Activated CD4-positive, alpha-beta T cell treated with anti-CD3 and anti-CD28 coated beads, Interleukin-2, amount 10 ng/mL, durations not matched to agents 7 days and 5 days (primary cell): ENCODE results near the gene ANKRD39. TPM values are rescaled to one million over a fixed set of nuclear protein-coding genes. Genes with fewer than 3 reads are reported as not detected.

Experiments
- CTCF ChIA-PET: fragments of 350-600 bp; sonication (Branson Sonifier 250); formaldehyde crosslinking; loops from one replicate; lab custom pipeline; 2021; ENCODE audit warnings: antibody characterized with exemption; lab: Charles Lee
- POLR2A ChIA-PET: fragments of 350-600 bp; sonication (Branson Sonifier 250); formaldehyde crosslinking; loops from one replicate; lab custom pipeline; 2021; ENCODE audit warnings: antibody characterized with exemption; lab: Charles Lee
- DNase-seq: peaks from one replicate; pipeline ENCODE4 v3.0.0-alpha.2; 2020
- H3K27ac Mint-ChIP-seq: one replicate; pipeline ENCODE4 v1.8.0; 2021; ENCODE audit warnings: mild to moderate bottlenecking, moderate library complexity, mixed read lengths
- H3K27me3 Mint-ChIP-seq: one replicate; pipeline ENCODE4 v1.8.0; 2021; ENCODE audit warnings: mixed read lengths
- H3K36me3 Mint-ChIP-seq: one replicate; pipeline ENCODE4 v1.8.0; 2021; ENCODE audit warnings: low read depth, mixed read lengths
- H3K4me1 Mint-ChIP-seq: one replicate; pipeline ENCODE4 v1.8.0; 2021; ENCODE audit warnings: mixed read lengths
- H3K4me3 Mint-ChIP-seq: one replicate; pipeline ENCODE4 v1.8.0; 2021; ENCODE audit warnings: mild to moderate bottlenecking, moderate library complexity, mixed read lengths
- H3K9me3 Mint-ChIP-seq: one replicate; pipeline ENCODE4 v1.8.0; 2021; ENCODE audit warnings: mixed read lengths
- total RNA-seq, 2 experiments: library from RNA; stranded (reverse); gene quantifications; one replicate each; pipeline ENCODE4 v1.2.3, GENCODE V29; 2021

ANKRD39 gene
- total RNA-seq, 2 experiments from 2014 or later, result 32.8 to 35.8 TPM

DNA sequence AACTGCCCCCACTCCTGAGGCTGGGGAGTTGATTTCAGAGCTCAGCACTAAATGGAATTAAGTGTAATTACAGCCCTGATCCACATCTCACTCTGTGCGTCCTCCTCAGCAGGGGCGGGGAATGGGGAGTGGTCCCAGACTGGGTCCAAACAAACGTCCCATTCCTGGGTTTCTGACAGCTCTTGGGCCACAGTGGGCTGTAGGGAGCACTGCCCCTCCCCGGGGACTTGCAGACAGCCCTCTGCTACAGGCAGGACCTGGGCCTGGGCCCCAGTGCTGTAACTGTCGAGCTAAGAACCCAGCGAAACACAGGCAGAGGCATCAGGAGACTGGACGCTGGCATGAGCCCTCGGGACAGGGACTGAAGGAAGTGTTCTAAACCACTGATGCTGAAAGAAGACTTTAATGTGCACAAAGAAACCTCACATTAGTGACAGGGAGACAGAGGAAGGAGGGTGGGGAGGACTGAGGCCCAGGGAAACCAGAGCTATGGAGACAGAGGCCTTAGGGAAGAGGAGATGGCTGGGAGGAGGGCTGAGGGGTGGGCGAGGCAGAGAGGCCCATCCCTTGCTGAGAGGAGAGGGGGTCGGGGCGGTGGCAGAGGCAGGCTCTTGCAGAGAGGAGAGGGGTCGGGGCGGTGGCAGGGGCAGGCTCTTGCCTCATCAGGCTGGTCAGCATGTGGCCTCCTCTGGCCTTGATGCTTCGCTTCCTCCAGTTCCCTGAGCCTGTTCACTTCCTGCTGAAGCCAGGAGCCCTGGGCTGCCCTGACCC lies 17.9 kb upstream of the ANKRD39 start:
- ChIA-PET CTCF (interaction anchor here (1.7 to 1.8 kb wide), 2 partner anchors 16 to 18 kb away, joined by 5 read pairs; partner anchors contain the start of gene ANKRD39), POLR2A (no interaction called here)
- Mint-ChIP-seq H3K27me3 (peaks cover 11% of the 10 kb centered on the region), H3K36me3 (no peaks in the 10 kb centered on the region), H3K27ac (no peak overlapping the region), H3K4me3 (no peak overlapping the region), H3K4me1 (peaks cover 15% of the 10 kb centered on the region), H3K9me3 (no peaks in the 10 kb centered on the region)
- no peak for DNase-seq

- peaks cover 13% of the 10 kb centered on the region for H3K27me3 Mint-ChIP-seq
- peaks cover 20% of the 10 kb centered on the region for H3K4me1 Mint-ChIP-seq
- no peaks in the 10 kb centered on the region for H3K9me3 Mint-ChIP-seq
- no peak for DNase-seq
- no peak overlapping the region for H3K4me3 Mint-ChIP-seq
- peak overlapping the region; percentile 75 for H3K27ac Mint-ChIP-seq
- CTCF ChIA-PET, result interaction anchor here (0.6 to 2.3 kb wide), 8 partner anchors 13 to 241 kb away, joined by 3 to 7 read pairs (median 4); partner anchors contain the start of gene ANKRD39
- H3K36me3 Mint-ChIP-seq, result peaks cover 2% of the 10 kb centered on the region
- POLR2A ChIA-PET, result no interaction called here
Observed at GRCh38 chr2:96874198-96874831, 16.5 kb upstream of the ANKRD39 start.

DNA sequence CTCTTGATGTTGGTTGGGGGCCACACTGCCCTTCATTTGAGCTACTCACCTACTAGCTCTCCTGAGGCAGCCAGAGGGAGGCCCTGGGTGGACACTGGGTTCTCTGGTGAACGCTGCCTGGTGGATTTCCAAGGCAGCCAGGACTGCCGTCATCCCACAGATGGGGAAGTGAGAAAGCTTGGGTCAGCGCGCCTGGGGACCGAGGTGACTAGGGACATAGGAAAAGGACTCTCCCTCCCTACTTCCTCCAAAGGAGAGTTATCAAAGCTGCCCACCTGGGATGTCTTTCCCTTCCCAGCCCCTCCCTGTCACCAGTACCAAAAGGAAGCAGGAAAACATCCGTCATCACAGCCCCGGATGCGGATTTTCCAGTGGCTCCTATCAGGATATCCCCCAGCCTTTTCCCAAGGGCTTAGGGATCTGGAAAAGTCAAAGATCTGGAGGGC lies 15.9 kb upstream of the ANKRD39 start:
- CTCF ChIA-PET, result interaction anchor here (0.8 to 2.3 kb wide), 3 partner anchors 16 to 80 kb away, joined by 4 to 7 read pairs (median 5); partner anchors contain the start of gene ANKRD39
- H3K4me1 Mint-ChIP-seq, result peaks cover 20% of the 10 kb centered on the region
- H3K27me3 Mint-ChIP-seq, result peaks cover 13% of the 10 kb centered on the region
- DNase-seq, result no peak
- H3K4me3 Mint-ChIP-seq, result no peak overlapping the region
- peaks cover 2% of the 10 kb centered on the region for H3K36me3 Mint-ChIP-seq
- no peak overlapping the region for H3K27ac Mint-ChIP-seq
- POLR2A ChIA-PET, result no interaction called here
- no peaks in the 10 kb centered on the region for H3K9me3 Mint-ChIP-seq

- peaks cover 13% of the 10 kb centered on the region for H3K27me3 Mint-ChIP-seq
- ChIA-PET POLR2A (no interaction called here), CTCF (interaction anchor here (0.8 to 2.3 kb wide), 5 partner anchors 15 to 81 kb away, joined by 4 to 15 read pairs (median 5); partner anchors contain the start of gene ANKRD39)
- peaks cover 2% of the 10 kb centered on the region for H3K36me3 Mint-ChIP-seq
- no peak overlapping the region for H3K4me3 Mint-ChIP-seq
- H3K27ac Mint-ChIP-seq, result no peak overlapping the region
- no peaks in the 10 kb centered on the region for H3K9me3 Mint-ChIP-seq
- peaks cover 25% of the 10 kb centered on the region for H3K4me1 Mint-ChIP-seq
- no peak for DNase-seq
Observed at GRCh38 chr2:96872591-96873349, 15.0 kb upstream of the ANKRD39 start.

- Mint-ChIP-seq H3K27me3 (peaks cover 13% of the 10 kb centered on the region), H3K36me3 (peaks cover 11% of the 10 kb centered on the region), H3K27ac (peak overlapping the region; percentile 90), H3K9me3 (no peaks in the 10 kb centered on the region), H3K4me1 (peaks cover 41% of the 10 kb centered on the region), H3K4me3 (peak overlapping the region; percentile 81)
- CTCF ChIA-PET, result interaction anchor here (0.6 to 2.2 kb wide), 5 partner anchors 13 to 1792 kb away, joined by 3 to 15 read pairs (median 4); partner anchors contain the start of gene ANKRD39
- DNase-seq, result peak; percentile 72
- POLR2A ChIA-PET, result no interaction called here
Observed at GRCh38 chr2:96870626-96871255, 12.9 kb upstream of the ANKRD39 start.

DNA sequence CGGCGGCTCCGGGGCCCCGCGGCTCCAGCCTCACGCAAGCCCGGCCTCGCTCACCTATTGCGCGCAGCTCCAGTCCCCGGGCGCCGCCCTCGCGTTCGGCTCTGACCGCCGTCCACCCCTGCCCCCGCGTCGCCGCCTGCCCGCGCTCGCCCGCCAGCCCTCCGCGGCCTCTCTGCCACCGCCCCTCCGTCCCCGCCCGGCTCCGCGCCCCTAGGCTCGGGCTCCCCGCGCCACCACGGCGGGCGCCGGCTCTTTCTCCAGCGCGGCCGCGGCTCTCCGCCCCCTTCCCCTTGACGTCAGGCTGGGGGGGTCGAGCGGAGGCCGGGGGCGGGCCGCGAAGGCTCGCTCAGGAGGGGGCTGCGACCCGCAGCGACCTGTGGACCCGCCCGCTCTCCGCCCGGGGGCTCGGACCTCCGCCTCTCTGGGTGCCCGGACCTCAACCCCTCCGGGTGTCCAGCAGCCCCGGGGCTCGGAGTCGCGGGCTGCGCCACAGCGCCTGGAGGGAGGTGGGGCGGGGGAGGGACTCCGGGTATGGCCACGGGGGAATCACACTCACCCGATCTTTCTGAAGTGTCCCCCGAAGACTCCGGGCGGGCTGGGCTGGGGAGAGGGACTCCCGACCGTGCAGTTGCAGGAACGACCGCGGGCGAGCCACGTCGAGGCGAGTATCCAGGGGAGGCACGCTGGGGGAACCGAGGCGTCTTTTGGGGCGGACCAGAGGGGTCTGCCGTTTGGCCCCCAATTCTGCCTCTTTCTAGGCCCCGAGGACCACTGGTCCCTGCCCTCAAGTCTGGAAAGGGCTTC lies 12.2 kb upstream of the ANKRD39 start, which contains the start of gene SEMA4C:
Gene SEMA4C, minus strand, starts transcription at position 259 of the 804 bp plus-strand sequence. CDS start 2,194 bp downstream, outside the sequence.
- CTCF ChIA-PET, result interaction anchor here (2.1 to 4.4 kb wide), 2 partner anchors 12 to 13 kb away, joined by 15 to 39 read pairs; partner anchors contain the start of gene ANKRD39
- Mint-ChIP-seq H3K36me3 (peaks cover 14% of the 10 kb centered on the region), H3K27me3 (peaks cover 13% of the 10 kb centered on the region), H3K9me3 (no peaks in the 10 kb centered on the region), H3K27ac (peak within 1 kb of the TSS; percentile 90), H3K4me3 (peak within 1 kb of the TSS; percentile 81), H3K4me1 (peaks cover 45% of the 10 kb centered on the region)
- peak; percentile 60 for DNase-seq
- POLR2A ChIA-PET, result no interaction called here

DNA sequence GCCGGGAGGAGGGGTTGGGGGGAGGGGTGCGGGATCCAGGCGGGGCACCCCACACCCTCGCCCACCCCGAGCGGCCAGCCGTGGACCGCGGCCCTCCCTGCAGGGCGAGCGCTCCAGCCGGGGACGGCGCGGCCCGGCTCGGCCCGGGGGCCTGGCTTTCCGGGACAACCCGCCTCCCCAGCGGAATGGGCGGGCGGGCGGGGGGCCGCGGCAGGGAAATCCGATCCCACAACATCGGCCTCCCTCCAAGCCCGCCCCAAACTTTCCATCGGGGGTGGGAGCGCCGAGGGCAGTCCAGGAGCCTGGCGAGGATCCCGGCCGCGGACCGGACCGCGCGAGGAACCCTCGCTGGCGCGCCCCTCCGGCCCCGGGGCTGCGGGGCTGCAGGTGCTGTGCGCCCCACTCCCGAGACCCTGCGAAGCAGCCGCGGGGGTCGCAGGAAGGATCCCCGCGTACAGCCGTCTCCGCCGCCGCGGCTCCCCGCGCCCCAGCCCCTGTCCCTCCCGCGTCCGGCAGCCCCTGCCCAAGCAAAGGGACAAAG lies 11.5 kb upstream of the ANKRD39 start:
- H3K4me3 Mint-ChIP-seq, result peak overlapping the region; percentile 69
- no peak overlapping the region for H3K27ac Mint-ChIP-seq
- ChIA-PET POLR2A (no interaction called here), CTCF (interaction anchor here (1.0 to 4.4 kb wide), 4 partner anchors 9 to 22 kb away, joined by 3 to 39 read pairs (median 7); partner anchors contain the start of gene ANKRD39)
- peaks cover 16% of the 10 kb centered on the region for H3K36me3 Mint-ChIP-seq
- peaks cover 43% of the 10 kb centered on the region for H3K4me1 Mint-ChIP-seq
- DNase-seq, result no peak
- no peaks in the 10 kb centered on the region for H3K9me3 Mint-ChIP-seq
- peaks cover 13% of the 10 kb centered on the region for H3K27me3 Mint-ChIP-seq

DNA sequence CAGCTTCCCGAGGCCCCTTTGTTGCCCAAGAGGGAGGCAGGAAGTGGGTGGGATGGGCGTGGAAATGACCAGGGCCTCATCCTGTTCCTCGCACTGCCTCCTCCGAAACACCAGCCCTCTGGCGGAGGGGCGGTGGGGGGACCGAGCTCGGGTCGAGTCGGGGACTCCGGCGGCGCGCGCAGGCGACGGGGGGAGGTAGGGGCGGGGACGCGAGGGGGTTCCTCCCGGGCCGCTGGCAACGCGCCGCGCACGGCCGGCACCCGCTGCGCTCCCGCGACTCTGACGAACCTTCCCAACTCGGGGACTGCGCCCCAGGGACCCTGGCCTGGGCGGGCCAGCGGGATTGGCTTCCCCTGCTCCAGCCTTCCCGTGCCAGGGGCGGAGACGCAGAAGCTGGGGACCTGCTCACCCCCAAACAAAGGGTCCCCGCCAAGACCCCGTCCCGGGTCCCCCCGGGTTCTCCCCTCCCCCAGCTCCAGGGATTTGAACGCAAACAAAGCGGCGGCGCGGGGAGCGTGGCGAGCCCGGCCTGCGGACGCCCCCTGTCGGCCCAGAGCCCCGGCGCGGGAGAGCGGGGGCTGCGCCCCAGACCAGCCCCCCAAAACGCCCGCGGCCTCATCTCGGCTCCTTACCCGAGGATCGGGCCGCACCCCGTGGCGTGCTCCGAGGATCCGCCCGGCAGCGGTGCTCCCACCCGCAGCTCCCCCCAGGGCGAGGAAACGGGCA lies 10.9 kb upstream of the ANKRD39 start:
- peaks cover 38% of the 10 kb centered on the region for H3K4me1 Mint-ChIP-seq

DNA sequence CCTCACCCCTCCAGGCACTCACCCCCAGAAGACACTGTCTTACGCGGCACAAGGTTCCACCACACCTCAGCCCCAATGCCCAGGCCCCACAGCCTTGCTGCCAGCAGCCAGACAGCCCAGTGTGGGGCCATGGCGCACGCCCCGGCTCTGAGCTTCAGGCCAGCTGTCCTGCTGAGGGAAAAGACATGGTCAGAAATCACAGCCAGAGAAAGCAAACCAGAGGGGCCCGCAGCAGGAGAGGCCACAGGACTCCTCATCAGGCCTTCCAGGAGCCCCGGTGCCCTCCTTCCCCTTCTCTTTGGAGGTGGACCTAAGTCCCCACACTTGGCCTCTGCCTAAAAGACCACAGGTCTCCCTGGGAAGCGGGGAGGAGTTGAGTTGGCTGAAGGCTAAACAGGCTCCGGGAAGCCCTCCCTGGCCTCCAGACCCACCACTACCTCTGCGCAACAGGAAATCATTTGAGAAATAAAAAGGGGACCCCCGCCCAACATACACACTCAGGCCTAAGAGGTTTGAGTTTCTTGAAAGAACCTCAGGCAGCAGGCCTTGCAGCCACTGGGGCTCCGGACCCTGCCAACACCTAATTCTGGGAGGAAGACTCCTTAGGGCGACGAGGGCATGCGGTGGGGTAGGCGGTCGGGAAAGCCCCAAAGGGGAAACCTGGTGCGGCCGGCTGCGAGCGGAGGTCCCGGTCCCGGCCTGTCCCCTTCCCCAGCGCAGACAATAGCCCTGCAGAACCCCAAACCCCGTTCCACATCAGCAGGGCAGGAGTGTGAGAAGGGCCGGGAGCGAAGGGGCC lies 10.1 kb upstream of the ANKRD39 start:
- H3K27ac Mint-ChIP-seq, result peak overlapping the region; percentile 85
- H3K4me3 Mint-ChIP-seq, result peak overlapping the region; percentile 79
- CTCF ChIA-PET, result interaction anchor here (0.6 to 4.4 kb wide), 14 partner anchors 8 to 101 kb away, joined by 3 to 39 read pairs (median 3); partner anchors contain the start of gene ANKRD39
- peaks cover 10% of the 10 kb centered on the region for H3K27me3 Mint-ChIP-seq
- peaks cover 43% of the 10 kb centered on the region for H3K4me1 Mint-ChIP-seq
- DNase-seq, result no peak
- H3K9me3 Mint-ChIP-seq, result no peaks in the 10 kb centered on the region
- peaks cover 21% of the 10 kb centered on the region for H3K36me3 Mint-ChIP-seq
- POLR2A ChIA-PET, result no interaction called here

More for the DNA sequence above, 10.9 kb upstream of the ANKRD39 start:
- Mint-ChIP-seq H3K27ac (peak overlapping the region; percentile 85), H3K36me3 (peaks cover 16% of the 10 kb centered on the region), H3K4me3 (peak overlapping the region; percentile 79), H3K9me3 (no peaks in the 10 kb centered on the region), H3K27me3 (peaks cover 10% of the 10 kb centered on the region)
- CTCF ChIA-PET, result interaction anchor here (0.6 to 4.4 kb wide), 14 partner anchors 9 to 101 kb away, joined by 3 to 39 read pairs (median 3); partner anchors contain the start of gene ANKRD39
- POLR2A ChIA-PET, result no interaction called here
- DNase-seq, result peak; percentile 70
